Astrocyte (in vitro differentiated cells and primary cell): Measurements from ENCODE around the gene PTPRD. TPM values are rescaled to one million over a fixed set of nuclear protein-coding genes. Genes with fewer than 3 reads are reported as not detected.

ENCODE experiments used
- DNase-seq: peaks from one replicate; pipeline ENCODE4 v3.0.0-alpha.2; 2010; ENCODE audit warnings: low read depth
- FAIRE-seq: peaks from 2 replicates; lab custom pipeline; 2011; peaks lifted over from hg19 to GRCh38; lab: Jason Lieb, UNC
- H2AFZ ChIP-seq: 2 replicates; pipeline ENCODE4 v1.6.0; 2012; ENCODE audit warnings: low read depth, low read length, inconsistent platforms
- H3K27ac ChIP-seq: 2 replicates; pipeline ENCODE4 v1.5.1; 2011; ENCODE audit warnings: low read depth, low read length, inconsistent platforms
- H3K27me3 ChIP-seq: 2 replicates; pipeline ENCODE4 v1.6.0; 2011; ENCODE audit warnings: low read length, inconsistent platforms; ENCODE audit not compliant: insufficient read depth
- H3K36me3 ChIP-seq: 2 replicates; pipeline ENCODE4 v1.5.1; 2011; ENCODE audit warnings: low read length, inconsistent platforms; ENCODE audit not compliant: insufficient read depth
- H3K4me1 ChIP-seq: 2 replicates; pipeline ENCODE4 v1.5.1; 2011; ENCODE audit warnings: low read length, inconsistent platforms; ENCODE audit not compliant: insufficient read depth
- H3K4me2 ChIP-seq: 2 replicates; pipeline ENCODE4 v1.6.0; 2012; ENCODE audit warnings: low read length, inconsistent platforms
- H3K4me3 ChIP-seq: 2 replicates; pipeline ENCODE4 v1.5.1; 2011; ENCODE audit warnings: low read depth, mild to moderate bottlenecking, low read length, inconsistent platforms; ENCODE audit not compliant: insufficient read depth
- H3K79me2 ChIP-seq: 2 replicates; pipeline ENCODE4 v1.6.0; 2012; ENCODE audit warnings: mild to moderate bottlenecking, low read length, inconsistent platforms; ENCODE audit not compliant: insufficient read depth
- H3K9ac ChIP-seq: 2 replicates; pipeline ENCODE4 v1.6.0; 2012; ENCODE audit warnings: mild to moderate bottlenecking, low read length, inconsistent platforms
- H3K9me3 ChIP-seq: 2 replicates; pipeline ENCODE4 v1.5.1; 2012; ENCODE audit warnings: low read depth, mild to moderate bottlenecking, low read length, inconsistent platforms; ENCODE audit not compliant: insufficient read depth
- H4K20me1 ChIP-seq: 2 replicates; pipeline ENCODE4 v1.6.0; 2012; ENCODE audit warnings: low read length, inconsistent platforms; ENCODE audit not compliant: insufficient read depth
- H3K27ac Mint-ChIP-seq: one replicate; pipeline ENCODE4 v1.8.0; 2021; ENCODE audit warnings: mild to moderate bottlenecking, mixed read lengths; ENCODE audit not compliant: unreplicated experiment
- H3K27me3 Mint-ChIP-seq: one replicate; pipeline ENCODE4 v1.8.0; 2021; ENCODE audit warnings: low read depth, mixed read lengths; ENCODE audit not compliant: unreplicated experiment
- H3K36me3 Mint-ChIP-seq: one replicate; pipeline ENCODE4 v1.8.0; 2021; ENCODE audit warnings: low read depth, mixed read lengths; ENCODE audit not compliant: unreplicated experiment
- H3K4me1 Mint-ChIP-seq: one replicate; pipeline ENCODE4 v1.8.0; 2021; ENCODE audit warnings: low read depth, mixed read lengths; ENCODE audit not compliant: unreplicated experiment
- H3K4me3 Mint-ChIP-seq: one replicate; pipeline ENCODE4 v1.8.0; 2021; ENCODE audit warnings: mild to moderate bottlenecking, moderate library complexity, mixed read lengths; ENCODE audit not compliant: unreplicated experiment
- H3K9me3 Mint-ChIP-seq: one replicate; pipeline ENCODE4 v1.8.0; 2021; ENCODE audit warnings: mild to moderate bottlenecking, mixed read lengths; ENCODE audit not compliant: unreplicated experiment
- EZH2 ChIP-seq: IDR thresholded peaks from 2 replicates; pipeline ENCODE4 v1.6.1; 2012; ENCODE audit warnings: mild to moderate bottlenecking, low read length, inconsistent platforms; ENCODE audit not compliant: insufficient read depth
- total RNA-seq: library from RNA; stranded (reverse); gene quantifications from 2 replicates; pipeline ENCODE4 v1.2.1, GENCODE V29; 2021
- TF ChIP-seq, protein P1 (sequence below): IDR thresholded peaks from 2 replicates; pipeline ENCODE4 v1.5.1; 2011; ENCODE audit warnings: low read depth, mild to moderate bottlenecking, inconsistent platforms, low read length, moderate library complexity; ENCODE audit not compliant: insufficient read depth

The PTPRD gene
- total RNA-seq, 1 donor from 2014 or later: 88.1 TPM

DNA sequence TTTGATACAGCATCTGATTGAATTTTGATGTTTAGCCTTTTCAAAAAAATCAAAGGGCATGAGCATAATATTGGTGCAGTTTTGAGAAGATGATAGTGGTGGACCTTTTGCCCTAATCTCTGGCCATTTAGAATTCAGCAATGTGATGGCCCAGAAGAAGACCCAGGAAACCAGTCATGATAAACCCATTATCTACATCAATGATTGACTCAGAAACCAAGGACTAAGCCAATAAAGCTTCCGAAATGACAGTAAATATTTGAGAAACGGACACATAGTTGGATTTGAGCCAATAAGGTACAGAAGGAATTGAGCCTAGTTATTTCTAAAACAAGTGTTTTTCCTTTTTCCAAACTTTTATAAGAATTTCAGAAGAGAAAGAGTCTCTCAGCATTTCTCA, 1654.4 kb downstream of the PTPRD start:
- DNase-seq (no peak), FAIRE-seq (no peak)
- H3K4me3 Mint-ChIP-seq: no peak overlapping the region
- Histone ChIP-seq H3K27me3 (no peaks in the 10 kb centered on the region), H3K9me3 (no peaks in the 10 kb centered on the region), H3K4me3 (no peak overlapping the region), H3K27ac (no peak overlapping the region), H3K9ac (no peak overlapping the region), H2AFZ (no peak overlapping the region), H3K79me2 (no peaks in the 10 kb centered on the region), H3K36me3 (no peaks in the 10 kb centered on the region), H3K4me1 (no peaks in the 10 kb centered on the region), H3K4me2 (no peak overlapping the region), H4K20me1 (no peaks in the 10 kb centered on the region)
- no peaks in the 10 kb centered on the region for H3K4me1 Mint-ChIP-seq
- no peaks in the 10 kb centered on the region for H3K27me3 Mint-ChIP-seq
- TF ChIP-seq EZH2: no peak
- TF ChIP-seq, protein P1, sequence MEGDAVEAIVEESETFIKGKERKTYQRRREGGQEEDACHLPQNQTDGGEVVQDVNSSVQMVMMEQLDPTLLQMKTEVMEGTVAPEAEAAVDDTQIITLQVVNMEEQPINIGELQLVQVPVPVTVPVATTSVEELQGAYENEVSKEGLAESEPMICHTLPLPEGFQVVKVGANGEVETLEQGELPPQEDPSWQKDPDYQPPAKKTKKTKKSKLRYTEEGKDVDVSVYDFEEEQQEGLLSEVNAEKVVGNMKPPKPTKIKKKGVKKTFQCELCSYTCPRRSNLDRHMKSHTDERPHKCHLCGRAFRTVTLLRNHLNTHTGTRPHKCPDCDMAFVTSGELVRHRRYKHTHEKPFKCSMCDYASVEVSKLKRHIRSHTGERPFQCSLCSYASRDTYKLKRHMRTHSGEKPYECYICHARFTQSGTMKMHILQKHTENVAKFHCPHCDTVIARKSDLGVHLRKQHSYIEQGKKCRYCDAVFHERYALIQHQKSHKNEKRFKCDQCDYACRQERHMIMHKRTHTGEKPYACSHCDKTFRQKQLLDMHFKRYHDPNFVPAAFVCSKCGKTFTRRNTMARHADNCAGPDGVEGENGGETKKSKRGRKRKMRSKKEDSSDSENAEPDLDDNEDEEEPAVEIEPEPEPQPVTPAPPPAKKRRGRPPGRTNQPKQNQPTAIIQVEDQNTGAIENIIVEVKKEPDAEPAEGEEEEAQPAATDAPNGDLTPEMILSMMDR: no peak
- no peak overlapping the region for H3K27ac Mint-ChIP-seq
- H3K36me3 Mint-ChIP-seq: no peaks in the 10 kb centered on the region
- H3K9me3 Mint-ChIP-seq: peaks cover 1% of the 10 kb centered on the region

DNA sequence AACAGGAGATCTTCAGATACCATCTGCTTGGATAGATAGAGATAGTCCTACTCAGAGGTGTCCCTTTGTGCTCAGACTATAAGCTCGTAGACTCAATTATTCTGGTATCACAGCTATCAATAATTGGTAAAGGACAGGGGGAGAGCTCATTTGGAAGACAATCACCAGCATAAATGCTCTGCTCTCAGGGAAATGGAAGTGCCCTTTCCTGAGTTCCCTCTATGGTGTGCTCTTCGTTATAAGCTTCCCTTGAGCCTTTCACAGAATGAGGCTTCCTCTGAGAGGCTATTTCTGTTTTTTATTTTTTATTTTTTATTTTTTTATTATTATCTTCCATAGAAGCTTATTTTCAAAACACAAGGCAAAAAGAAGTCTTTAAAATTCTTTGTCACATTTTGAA, 1657.5 kb downstream of the PTPRD start:
- H2AFZ ChIP-seq: no peak overlapping the region
- H3K27me3 Mint-ChIP-seq: no peaks in the 10 kb centered on the region
- no peak overlapping the region for H3K4me3 Mint-ChIP-seq
- no peak overlapping the region for H3K27ac Mint-ChIP-seq
- H3K4me1 ChIP-seq: no peaks in the 10 kb centered on the region
- no peak overlapping the region for H3K4me2 ChIP-seq
- no peaks in the 10 kb centered on the region for H3K27me3 ChIP-seq
- H3K9ac ChIP-seq: no peak overlapping the region
- no peak overlapping the region for H3K27ac ChIP-seq
- DNase-seq (no peak), FAIRE-seq (no peak)
- TF ChIP-seq, protein P1: no peak
- TF ChIP-seq EZH2: no peak
- H3K9me3 ChIP-seq: no peaks in the 10 kb centered on the region
- no peaks in the 10 kb centered on the region for H4K20me1 ChIP-seq
- H3K36me3 ChIP-seq: no peaks in the 10 kb centered on the region
- H3K9me3 Mint-ChIP-seq: peaks cover 1% of the 10 kb centered on the region
- H3K4me1 Mint-ChIP-seq: peaks cover 2% of the 10 kb centered on the region
- no peaks in the 10 kb centered on the region for H3K79me2 ChIP-seq
- H3K4me3 ChIP-seq: no peak overlapping the region
- H3K36me3 Mint-ChIP-seq: no peaks in the 10 kb centered on the region

DNA sequence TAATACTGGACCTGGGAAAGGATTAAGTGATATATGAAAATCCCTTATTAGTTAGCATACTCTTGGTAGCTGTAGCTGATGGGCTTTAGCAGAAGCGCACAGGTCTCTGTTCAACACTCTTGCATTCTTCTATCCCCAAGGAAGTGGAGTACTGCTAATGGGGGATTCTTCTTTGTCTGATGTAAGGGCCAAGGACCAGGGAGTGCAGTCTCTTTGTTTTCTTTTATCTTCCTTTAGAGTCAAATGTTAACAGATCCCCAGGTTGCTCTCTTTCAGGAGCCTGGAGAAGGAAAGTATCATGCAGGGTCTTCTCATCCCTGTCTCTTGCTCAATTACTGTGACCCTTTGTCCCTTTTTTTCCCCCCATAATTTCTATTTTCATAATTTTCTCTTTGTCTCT, 1666.3 kb downstream of the PTPRD start:
- no peaks in the 10 kb centered on the region for H3K9me3 ChIP-seq
- no peaks in the 10 kb centered on the region for H3K36me3 Mint-ChIP-seq
- no peaks in the 10 kb centered on the region for H3K36me3 ChIP-seq
- no peak overlapping the region for H3K4me2 ChIP-seq
- H3K27ac ChIP-seq: no peak overlapping the region
- no peak overlapping the region for H3K4me3 Mint-ChIP-seq
- H3K9ac ChIP-seq: no peak overlapping the region
- H3K79me2 ChIP-seq: no peaks in the 10 kb centered on the region
- DNase-seq (no peak), FAIRE-seq (no peak)
- no peak for TF ChIP-seq EZH2
- TF ChIP-seq, protein P1: no peak
- H3K27ac Mint-ChIP-seq: no peak overlapping the region
- no peaks in the 10 kb centered on the region for H4K20me1 ChIP-seq
- H2AFZ ChIP-seq: no peak overlapping the region
- H3K9me3 Mint-ChIP-seq: no peaks in the 10 kb centered on the region
- no peaks in the 10 kb centered on the region for H3K27me3 ChIP-seq
- H3K4me3 ChIP-seq: no peak overlapping the region
- no peaks in the 10 kb centered on the region for H3K27me3 Mint-ChIP-seq
- no peaks in the 10 kb centered on the region for H3K4me1 Mint-ChIP-seq
- H3K4me1 ChIP-seq: no peaks in the 10 kb centered on the region
